H1 (cell line): Measurements from ENCODE around the gene ANGPTL4.

ENCODE experiments used
- EZH2 ChIP-seq: fragments of 200-600 bp; sonication (generic); IDR thresholded peaks from 2 replicates; pipeline ENCODE4 v1.7.1; 2012; ENCODE audit warnings: low read depth, mild to moderate bottlenecking, moderate library complexity, low read length, inconsistent platforms; ENCODE audit not compliant: severe bottlenecking
- KDM1A ChIP-seq: fragments of 200-600, 300-600 bp; sonication (generic); IDR thresholded peaks from 2 replicates; pipeline ENCODE4 v1.7.1; 2016; ENCODE audit warnings: mild to moderate bottlenecking, low read length, borderline replicate concordance
- POLR2A ChIP-seq, 2 experiments: IDR thresholded peaks; 1 replicate in 1 of 2; 2 replicates in 1 of 2; pipeline ENCODE4 v1.6.1; 2011; ENCODE audit warnings: low read depth in 2 of 2, low read length in 2 of 2, mild to moderate bottlenecking in 2 of 2; ENCODE audit errors: control extremely low read depth in 1 of 2
- SP1 ChIP-seq: IDR thresholded peaks from 2 replicates; pipeline ENCODE4 v1.6.1; 2011; ENCODE audit warnings: low read depth, low read length
- TEAD4 ChIP-seq: IDR thresholded peaks from 2 replicates; pipeline ENCODE4 v1.6.1; 2012; ENCODE audit warnings: low read depth, low read length, inconsistent platforms, mixed read lengths
- TF ChIP-seq, protein P1 (sequence below), 3 experiments: IDR thresholded peaks; 1 replicate in 2 of 3; 2 replicates in 1 of 3; pipeline versions ENCODE4 v1.5.1 to v1.6.1; 2011; ENCODE audit warnings: low read length in 3 of 3, mild to moderate bottlenecking in 3 of 3, inconsistent platforms in 2 of 3, low read depth in 1 of 3, moderate library complexity in 1 of 3; ENCODE audit not compliant: insufficient read depth in 1 of 3; ENCODE audit errors: control extremely low read depth in 1 of 3
- TF ChIP-seq, protein P2 (sequence below): IDR thresholded peaks from 2 replicates; pipeline ENCODE4 v1.6.1; 2011; ENCODE audit warnings: low read depth, mild to moderate bottlenecking, low read length; ENCODE audit not compliant: insufficient read depth

GRCh38 chr19:8336660-8337059, 27.3 kb upstream of the ANGPTL4 start:
- TF ChIP-seq, protein P1, sequence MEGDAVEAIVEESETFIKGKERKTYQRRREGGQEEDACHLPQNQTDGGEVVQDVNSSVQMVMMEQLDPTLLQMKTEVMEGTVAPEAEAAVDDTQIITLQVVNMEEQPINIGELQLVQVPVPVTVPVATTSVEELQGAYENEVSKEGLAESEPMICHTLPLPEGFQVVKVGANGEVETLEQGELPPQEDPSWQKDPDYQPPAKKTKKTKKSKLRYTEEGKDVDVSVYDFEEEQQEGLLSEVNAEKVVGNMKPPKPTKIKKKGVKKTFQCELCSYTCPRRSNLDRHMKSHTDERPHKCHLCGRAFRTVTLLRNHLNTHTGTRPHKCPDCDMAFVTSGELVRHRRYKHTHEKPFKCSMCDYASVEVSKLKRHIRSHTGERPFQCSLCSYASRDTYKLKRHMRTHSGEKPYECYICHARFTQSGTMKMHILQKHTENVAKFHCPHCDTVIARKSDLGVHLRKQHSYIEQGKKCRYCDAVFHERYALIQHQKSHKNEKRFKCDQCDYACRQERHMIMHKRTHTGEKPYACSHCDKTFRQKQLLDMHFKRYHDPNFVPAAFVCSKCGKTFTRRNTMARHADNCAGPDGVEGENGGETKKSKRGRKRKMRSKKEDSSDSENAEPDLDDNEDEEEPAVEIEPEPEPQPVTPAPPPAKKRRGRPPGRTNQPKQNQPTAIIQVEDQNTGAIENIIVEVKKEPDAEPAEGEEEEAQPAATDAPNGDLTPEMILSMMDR (IDR thresholded peaks at IDR 0.05; ENCODE audit: control extremely low read depth in 1 of 3, insufficient read depth in 1 of 3, low read depth in 1 of 3, low read length in 3 of 3) = no peak
- TF ChIP-seq POLR2A (IDR thresholded peaks at IDR 0.05; ENCODE audit: control extremely low read depth in 1 of 2, low read depth in 2 of 2, low read length in 2 of 2) (no peak), EZH2 (no peak), KDM1A (no peak), SP1 (no peak), TEAD4 (no peak)
- TF ChIP-seq, protein P2, sequence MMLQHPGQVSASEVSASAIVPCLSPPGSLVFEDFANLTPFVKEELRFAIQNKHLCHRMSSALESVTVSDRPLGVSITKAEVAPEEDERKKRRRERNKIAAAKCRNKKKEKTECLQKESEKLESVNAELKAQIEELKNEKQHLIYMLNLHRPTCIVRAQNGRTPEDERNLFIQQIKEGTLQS = no peak
